HEK293T (cell line): ENCODE measurements around the gene FOXK2.

ENCODE experiments used
- FOXM1 ChIP-seq: fragments of 450-650 bp; IDR thresholded peaks from 2 replicates; pipeline ENCODE4 v1.6.1; 2017; ENCODE audit warnings: mild to moderate bottlenecking, borderline replicate concordance
- SP1 ChIP-seq: fragments of 450-650 bp; IDR thresholded peaks from 2 replicates; pipeline ENCODE4 v1.6.1; 2017
- TARDBP ChIP-seq: fragments of 450-650 bp; IDR thresholded peaks from 2 replicates; pipeline ENCODE4 v1.6.1; 2016
- ZNF384 ChIP-seq: fragments of 450-650 bp; IDR thresholded peaks from 2 replicates; pipeline ENCODE4 v1.6.1; 2016
- TF ChIP-seq, protein P1 (sequence below): fragments of 450-650 bp; IDR thresholded peaks from 2 replicates; pipeline ENCODE4 v1.6.1; 2016

DNA sequence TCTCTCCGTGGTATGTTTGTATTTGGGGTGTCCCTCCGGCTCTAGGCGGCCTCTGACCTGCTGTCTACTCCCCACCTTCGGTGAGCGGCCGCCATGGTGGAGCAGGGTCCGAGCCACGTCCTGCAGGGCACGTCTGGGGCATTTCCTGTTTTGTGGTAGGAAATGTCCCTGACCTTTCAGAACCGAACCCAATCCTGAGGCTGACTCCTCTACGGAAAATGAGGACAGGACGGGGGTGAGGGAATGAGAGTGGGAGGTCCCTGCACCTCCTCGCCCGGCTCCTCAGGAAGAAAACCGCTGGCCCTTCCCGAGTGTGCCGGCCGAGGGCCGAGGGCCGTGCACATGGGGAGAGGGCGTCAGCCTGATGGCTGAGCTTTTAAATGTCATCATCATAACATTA lies 83.0 kb downstream of the FOXK2 start:
- TF ChIP-seq, protein P1, sequence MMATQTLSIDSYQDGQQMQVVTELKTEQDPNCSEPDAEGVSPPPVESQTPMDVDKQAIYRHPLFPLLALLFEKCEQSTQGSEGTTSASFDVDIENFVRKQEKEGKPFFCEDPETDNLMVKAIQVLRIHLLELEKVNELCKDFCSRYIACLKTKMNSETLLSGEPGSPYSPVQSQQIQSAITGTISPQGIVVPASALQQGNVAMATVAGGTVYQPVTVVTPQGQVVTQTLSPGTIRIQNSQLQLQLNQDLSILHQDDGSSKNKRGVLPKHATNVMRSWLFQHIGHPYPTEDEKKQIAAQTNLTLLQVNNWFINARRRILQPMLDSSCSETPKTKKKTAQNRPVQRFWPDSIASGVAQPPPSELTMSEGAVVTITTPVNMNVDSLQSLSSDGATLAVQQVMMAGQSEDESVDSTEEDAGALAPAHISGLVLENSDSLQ = no peak
- TF ChIP-seq SP1 (no peak), TARDBP (no peak), FOXM1 (no peak), ZNF384 (no peak)
